Esophagus squamous epithelium (tissue), 5 donors: ENCODE measurements around the gene RCAN1. TPM values are rescaled to one million over a fixed set of nuclear protein-coding genes. Genes with fewer than 3 reads are reported as not detected.

Experiments
- DNase-seq: peaks from one replicate; lab custom pipeline; 2025; lab: John Stamatoyannopoulos, UW
- H3K27ac ChIP-seq, 4 donors: fragments of 200-600 bp; sonication (generic); one replicate each; pipeline ENCODE4 v1.5.1; 2016 to 2019; ENCODE audit warnings: mild to moderate bottlenecking in 1 of 4
- H3K27me3 ChIP-seq, 4 donors: fragments of 200-600 bp; sonication (generic); 1 replicate in 3 of 4; 2 replicates in 1 of 4; pipeline versions ENCODE4 v1.5.1 to v1.6.0; 2017 to 2021; ENCODE audit warnings: antibody characterized with exemption in 1 of 4
- H3K36me3 ChIP-seq, 3 donors: fragments of 200-600 bp; sonication (generic); one replicate each; pipeline ENCODE4 v1.5.1; 2016 to 2019
- H3K4me1 ChIP-seq, 3 donors: fragments of 200-600 bp; sonication (generic); one replicate each; pipeline ENCODE4 v1.5.1; 2017 to 2019
- H3K4me3 ChIP-seq, 4 donors: fragments of 200-600 bp; sonication (generic); 1 replicate in 3 of 4; 2 replicates in 1 of 4; pipeline ENCODE4 v1.5.1; 2016 to 2019; ENCODE audit warnings: mild to moderate bottlenecking in 2 of 4, moderate library complexity in 1 of 4
- H3K9me3 ChIP-seq, 3 donors: fragments of 200-600 bp; sonication (generic); one replicate each; pipeline ENCODE4 v1.5.1; 2016 to 2019
- CTCF ChIP-seq, 6 experiments: fragments of 450-650 bp in 4 of 6; fragments of 200-600 bp in 2 of 6; sonication (generic) in 2 of 6; IDR thresholded peaks; one replicate each; pipeline ENCODE4 v1.5.1; 2016 to 2019; ENCODE audit warnings: antibody characterized with exemption in 6 of 6, mild to moderate bottlenecking in 4 of 6, moderate library complexity in 4 of 6
- POLR2A ChIP-seq, 4 donors: fragments of 450-650 bp; IDR thresholded peaks; one replicate each; pipeline ENCODE4 v1.6.1; 2017; ENCODE audit warnings: antibody characterized with exemption in 4 of 4, mild to moderate bottlenecking in 4 of 4, moderate library complexity in 3 of 4
- WGBS, 2 donors: methylation state at CpG; one replicate each; pipeline ENCODE4 v1.1.5; 2018; 5-methylcytosine and 5-hydroxymethylcytosine counted together
- intact Hi-C: fragments of 100-400 bp; cut with DNase I; formaldehyde crosslinking; loops from one replicate; pipeline ENCODE4 v1.15.0; 2022
- total RNA-seq, 4 donors: library from RNA; depleted of rRNA; stranded (reverse); fragments of >200 nt; gene quantifications; one replicate each; pipeline ENCODE4 v1.1.0, GENCODE V29; 2016
- donor health status: DM: yes; HTN: yes; CAD: no.

The RCAN1 gene
- total RNA-seq, 4 donors from 2014 or later, result 12.4 to 21.0 (median 17.0) TPM

- Histone ChIP-seq H3K27me3 (no peaks in the 10 kb centered on the region), H3K27ac (no peak overlapping the region), H3K9me3 (no peaks in the 10 kb centered on the region), H3K4me3 (no peak overlapping the region), H3K36me3 (no peaks in the 10 kb centered on the region), H3K4me1 (peaks cover 0 to 34% (median 8%) of the 10 kb centered on the region in 3 donors)
- TF ChIP-seq POLR2A (IDR thresholded peaks at IDR 0.05) (no peak), CTCF (IDR thresholded peaks at IDR 0.05) (no peak)
- no peak for DNase-seq
- intact Hi-C loops, result no loop called here
- WGBS, 2 donors, result 25 to 39% methylated on average over 4 of the region's 4 CpGs
These were observed 15.9 kb downstream of the RCAN1 start for GRCh38 chr21:34598931-34599400.

- Histone ChIP-seq H3K9me3 (no peaks in the 10 kb centered on the region), H3K4me1 (peaks cover 0 to 45% (median 16%) of the 10 kb centered on the region in 3 donors), H3K4me3 (no peak overlapping the region), H3K36me3 (no peaks in the 10 kb centered on the region), H3K27ac (no peak overlapping the region), H3K27me3 (no peaks in the 10 kb centered on the region)
- no peak for TF ChIP-seq POLR2A (IDR thresholded peaks at IDR 0.05)
- TF ChIP-seq CTCF (IDR thresholded peaks at IDR 0.05), result no peak
- no peak for DNase-seq
- intact Hi-C loops, result no loop called here
- 90 to 91% methylated on average over 5 of the region's 5 CpGs for WGBS, 2 donors
These were observed 17.5 kb downstream of the RCAN1 start for GRCh38 chr21:34597406-34597805.

- Histone ChIP-seq H3K4me3 (no peak overlapping the region), H3K36me3 (no peaks in the 10 kb centered on the region), H3K9me3 (no peaks in the 10 kb centered on the region), H3K27me3 (no peaks in the 10 kb centered on the region), H3K27ac (no peak overlapping the region), H3K4me1 (peaks cover 0 to 52% (median 23%) of the 10 kb centered on the region in 3 donors)
- intact Hi-C loops, result no loop called here
- TF ChIP-seq CTCF (IDR thresholded peaks at IDR 0.05) (no peak), POLR2A (IDR thresholded peaks at IDR 0.05) (no peak)
- no peak for DNase-seq
- WGBS, 2 donors, result 86 to 91% methylated on average over 8 to 18 of the region's 18 CpGs
These were observed 18.2 kb downstream of the RCAN1 start for GRCh38 chr21:34596561-34597271.

- H3K9me3 ChIP-seq, result no peaks in the 10 kb centered on the region
- DNase-seq, result no peak
- H3K4me3 ChIP-seq, result no peak overlapping the region
- peak overlapping the region in 2 of 4 donors; percentile 4 to 76 for H3K27ac ChIP-seq
- no peaks in the 10 kb centered on the region for H3K27me3 ChIP-seq
- H3K36me3 ChIP-seq, result no peaks in the 10 kb centered on the region
- 60 to 85% methylated on average over 1 to 6 of the region's 8 CpGs for WGBS, 2 donors
- peaks cover 0 to 55% (median 23%) of the 10 kb centered on the region in 3 donors for H3K4me1 ChIP-seq
- no peak for TF ChIP-seq CTCF (IDR thresholded peaks at IDR 0.05)
- TF ChIP-seq POLR2A (IDR thresholded peaks at IDR 0.05), result no peak
- intact Hi-C loops, result no loop called here
These were observed 19.5 kb downstream of the RCAN1 start for GRCh38 chr21:34595457-34595856.

- intact Hi-C loops, result no loop called here
- Histone ChIP-seq H3K9me3 (no peaks in the 10 kb centered on the region), H3K36me3 (no peaks in the 10 kb centered on the region), H3K4me3 (no peak overlapping the region), H3K27ac (peak overlapping the region in 3 of 4 donors; percentile 14 to 76 (median 51)), H3K4me1 (peaks cover 0 to 55% (median 23%) of the 10 kb centered on the region in 3 donors), H3K27me3 (no peaks in the 10 kb centered on the region)
- no peak for DNase-seq
- no peak for TF ChIP-seq CTCF (IDR thresholded peaks at IDR 0.05)
- TF ChIP-seq POLR2A (IDR thresholded peaks at IDR 0.05), result no peak
- WGBS, 2 donors, result 76 to 89% methylated on average over 7 to 8 of the region's 8 CpGs
These were observed 20.2 kb downstream of the RCAN1 start for GRCh38 chr21:34594566-34595234.
